HG03064 (cell line): ENCODE measurements around the gene CGNL1.
A peak's percentile ranks its signal among the peaks of the same experiment; 100 is the strongest.

Experiments
- ATAC-seq: cut with Tn5 transposase; IDR thresholded peaks from one replicate; pipeline ENCODE4 v1.9.1; 2021; ENCODE audit warnings: low read depth; ENCODE audit not compliant: unreplicated experiment

The CGNL1 gene

DNA sequence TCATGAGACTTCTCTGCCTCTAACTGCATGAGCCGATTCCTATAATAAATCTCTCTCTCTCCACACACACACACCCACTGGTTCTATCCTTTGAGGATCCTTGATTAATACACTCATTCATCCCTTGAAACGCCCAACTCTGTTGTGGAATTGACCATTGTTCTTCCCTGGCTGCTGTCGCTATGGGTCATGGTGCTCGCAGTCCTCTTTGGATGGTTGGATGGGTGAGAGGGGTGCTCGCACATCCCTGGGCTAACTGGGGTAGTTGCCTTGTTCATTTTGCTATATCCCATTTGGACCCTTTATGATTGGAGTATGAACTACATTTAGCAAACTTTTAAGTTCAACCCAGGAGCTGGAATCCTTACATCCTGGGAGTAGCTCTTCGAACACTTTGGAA lies 181.5 kb downstream of the CGNL1 start:
- ATAC-seq = no peak

DNA sequence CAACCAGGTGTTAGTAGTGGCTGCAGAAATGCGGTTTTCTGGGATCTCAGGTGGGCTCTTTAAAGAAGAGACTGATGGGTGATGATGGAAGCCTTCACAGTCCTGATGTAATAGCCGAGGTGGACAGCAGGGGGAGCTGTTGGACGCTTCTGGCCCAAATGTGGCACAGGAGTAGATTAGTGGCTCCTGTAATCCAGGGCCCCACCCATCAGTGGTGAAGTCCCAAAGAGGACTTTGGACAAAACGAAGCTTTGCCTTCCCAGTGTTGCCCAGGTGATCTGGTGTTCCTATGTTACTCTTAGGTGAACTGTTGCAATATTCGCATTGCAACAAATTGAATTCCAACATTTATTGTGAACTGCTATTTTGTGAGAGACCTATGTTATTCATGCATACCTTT lies 183.6 kb downstream of the CGNL1 start:
- ATAC-seq = no peak

DNA sequence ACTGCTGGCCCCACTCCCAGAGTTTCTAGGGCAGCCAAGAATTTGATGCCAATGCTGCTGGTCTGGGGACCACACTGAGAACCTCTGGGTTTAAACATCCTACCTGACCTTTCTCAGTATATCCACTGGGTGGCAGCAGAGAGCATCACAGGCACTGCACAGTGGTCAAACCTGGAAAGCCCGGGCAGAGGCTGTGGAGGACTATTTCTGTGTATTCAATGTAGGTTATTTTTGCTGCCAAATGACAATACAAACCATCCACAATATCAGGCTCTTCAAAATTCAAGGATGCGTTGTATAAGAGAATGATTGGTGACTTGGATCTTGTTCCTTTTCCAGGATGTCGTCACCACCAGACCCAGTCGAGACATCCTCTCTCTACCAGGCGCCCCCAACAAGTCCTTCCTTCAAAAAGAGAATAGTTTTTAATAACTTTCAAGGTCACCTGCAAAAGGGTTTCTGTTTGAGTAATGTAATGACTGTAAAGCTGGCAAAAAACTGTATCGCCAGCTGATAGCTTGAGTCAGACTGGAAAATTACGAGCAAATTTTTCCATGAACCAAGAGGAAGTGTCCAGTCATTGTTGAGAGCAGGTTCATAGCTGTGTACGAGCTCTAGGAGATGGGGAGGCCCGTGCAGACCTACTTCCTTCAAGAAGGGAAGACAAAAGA lies 184.9 kb downstream of the CGNL1 start:
- peak; percentile 70 for ATAC-seq

DNA sequence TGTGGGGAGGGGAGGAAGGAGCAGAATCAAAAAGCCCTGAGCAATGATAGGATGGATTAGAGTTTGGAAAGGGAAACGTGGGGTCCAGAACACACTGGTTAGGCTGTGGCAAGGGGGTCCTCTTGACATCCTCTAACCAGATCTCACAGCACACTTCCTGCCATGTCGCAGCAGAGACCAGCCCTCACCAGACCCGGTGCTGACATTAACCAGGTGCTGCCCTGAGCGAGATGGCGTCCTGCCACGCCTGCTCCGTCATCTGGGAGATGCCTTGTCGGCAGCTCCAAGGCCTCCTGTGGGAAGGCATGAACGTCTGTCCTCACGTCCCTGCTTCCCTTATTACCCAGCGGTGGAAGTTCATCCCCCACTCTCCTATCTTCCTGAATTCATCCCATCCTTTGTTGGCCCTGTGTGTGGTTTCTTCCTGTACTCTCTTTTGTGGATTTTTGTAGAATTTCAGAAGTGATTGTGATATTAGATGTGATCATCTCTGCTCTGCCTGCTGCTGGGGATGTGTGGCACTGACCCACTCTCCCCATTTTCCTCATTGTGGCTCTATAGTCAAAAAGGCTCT lies 186.0 kb downstream of the CGNL1 start:
- no peak for ATAC-seq

DNA sequence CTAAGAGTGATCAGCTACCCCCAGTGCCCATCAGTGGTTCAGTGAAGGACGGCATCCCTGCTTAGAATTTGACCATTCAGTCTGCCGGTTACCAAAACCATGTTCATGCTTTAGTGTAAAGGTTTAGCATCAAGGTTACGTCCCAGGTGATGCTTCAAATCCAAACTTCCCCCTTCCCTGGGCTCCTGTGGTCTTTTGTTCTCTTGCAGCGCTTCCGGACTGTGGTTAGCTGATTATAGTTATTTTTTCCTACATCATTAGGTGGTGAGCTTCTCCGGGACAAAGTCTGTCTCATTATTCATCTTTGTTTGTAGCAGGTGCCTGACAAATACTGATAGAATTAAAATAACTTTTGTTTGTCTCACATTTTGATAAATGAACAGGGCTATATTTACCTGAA lies 187.1 kb downstream of the CGNL1 start:
- no peak for ATAC-seq

DNA sequence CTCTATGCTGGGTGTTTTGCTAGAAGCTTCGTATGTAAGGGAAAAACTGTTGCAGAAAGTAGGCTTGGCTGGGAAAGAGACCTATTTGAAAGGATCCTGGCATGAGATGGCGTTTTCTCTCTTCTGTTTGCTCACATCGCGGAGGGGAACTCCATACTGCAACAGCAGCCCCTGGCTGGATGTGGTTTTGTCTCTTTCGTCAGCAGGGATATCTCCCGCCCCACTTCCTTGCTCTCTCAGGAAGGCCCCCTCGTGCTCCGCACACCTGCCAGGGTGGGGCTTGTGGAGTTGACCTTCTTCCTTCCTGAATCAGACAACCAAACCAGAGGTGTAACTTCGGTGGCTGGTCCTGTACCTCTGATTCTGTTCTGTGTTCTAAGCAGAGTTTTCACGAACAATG lies 189.0 kb downstream of the CGNL1 start:
- no peak for ATAC-seq

DNA sequence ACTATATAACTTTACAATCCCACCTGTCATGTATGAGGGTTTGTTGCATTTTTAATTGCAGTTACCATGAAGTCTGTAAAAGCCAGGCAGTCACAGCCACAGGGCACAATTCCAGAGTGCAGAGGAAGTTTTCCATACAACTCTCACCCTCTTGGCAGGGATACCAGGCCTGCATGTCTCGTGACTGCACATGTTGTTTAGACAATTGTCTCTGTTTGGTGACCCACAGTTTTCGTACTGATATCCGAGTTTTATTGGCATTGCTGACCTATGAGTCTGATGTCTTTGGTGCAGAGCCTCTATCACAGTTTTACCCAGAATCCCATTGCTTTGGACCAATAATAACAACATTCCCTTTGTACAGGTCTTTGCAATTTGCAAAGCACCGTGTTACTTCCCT lies 190.5 kb downstream of the CGNL1 start:
- ATAC-seq = no peak

DNA sequence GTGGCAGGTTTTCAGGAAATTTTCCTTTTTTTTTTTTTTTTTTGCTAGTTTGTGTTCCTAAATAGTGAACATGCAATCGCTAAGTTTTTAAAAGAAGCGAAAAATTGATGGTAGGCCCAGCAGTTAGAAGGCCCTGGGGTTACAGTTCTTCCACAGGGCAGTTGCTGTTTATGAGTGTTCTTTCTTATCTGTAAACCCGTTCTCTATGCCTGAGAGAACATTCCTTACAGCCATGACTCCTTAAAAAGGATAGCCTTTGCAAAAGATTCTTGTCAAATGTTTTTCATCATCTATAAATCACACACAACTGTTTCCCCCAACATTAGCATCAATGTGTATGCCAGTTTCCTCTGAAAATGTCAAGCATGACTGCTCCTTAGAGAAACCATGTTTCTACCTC lies 191.6 kb downstream of the CGNL1 start:
- ATAC-seq = no peak

DNA sequence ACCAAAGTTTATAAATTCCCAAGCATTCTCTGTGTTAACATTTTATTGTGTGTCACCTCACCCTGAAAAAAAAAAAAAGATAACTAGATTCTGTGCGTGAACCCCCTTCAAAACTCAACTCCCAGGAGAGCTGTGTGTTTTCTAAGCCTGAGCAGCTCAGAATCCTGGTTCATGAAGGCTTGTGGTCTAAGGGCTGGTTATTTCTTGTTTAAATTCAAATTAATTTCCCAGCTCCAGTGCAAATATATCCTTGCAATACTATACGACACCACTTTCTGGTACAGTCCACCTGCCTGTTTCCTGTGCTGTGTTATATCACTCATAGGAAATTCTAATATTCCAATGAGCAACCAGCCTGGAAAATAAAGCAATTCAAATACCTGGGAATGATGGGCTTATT lies 192.0 kb downstream of the CGNL1 start:
- no peak for ATAC-seq

DNA sequence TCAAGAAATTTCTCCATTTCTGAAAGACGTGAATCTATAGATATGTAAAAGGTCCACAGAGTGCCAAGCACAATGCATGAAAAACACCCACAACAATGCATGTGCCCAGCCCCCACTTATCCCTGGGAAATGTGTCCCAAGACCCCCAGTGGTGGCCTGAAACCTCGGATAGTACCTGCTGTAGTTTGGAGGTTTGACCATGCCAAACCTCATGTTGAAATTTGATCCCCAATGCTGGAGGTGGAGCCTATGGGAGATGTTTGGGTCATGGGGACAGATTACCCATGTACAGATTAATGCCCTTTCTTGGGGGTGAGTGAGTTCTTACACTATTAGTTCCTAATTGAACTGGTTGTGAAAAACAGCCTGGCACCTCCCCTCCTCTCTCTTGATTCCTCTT lies 194.0 kb downstream of the CGNL1 start:
- ATAC-seq = no peak

DNA sequence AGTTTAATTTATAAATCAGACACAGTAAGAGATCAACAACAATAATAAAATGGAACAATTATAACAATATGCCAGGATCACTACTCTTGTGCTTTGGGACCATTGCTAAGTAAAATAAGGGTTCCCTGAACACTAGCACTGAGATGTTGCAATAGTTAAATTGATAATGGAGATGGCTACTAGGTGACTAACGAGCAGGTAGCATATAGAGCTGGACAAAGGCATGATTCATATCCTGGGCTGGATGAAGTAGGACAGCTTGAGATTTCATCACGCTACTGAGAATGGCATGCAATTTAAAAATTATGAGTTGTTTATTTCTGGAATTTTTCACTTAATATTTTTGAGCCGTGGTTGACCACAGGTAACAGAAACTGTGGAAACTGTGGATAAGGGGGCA lies 194.7 kb downstream of the CGNL1 start:
- ATAC-seq = no peak

DNA sequence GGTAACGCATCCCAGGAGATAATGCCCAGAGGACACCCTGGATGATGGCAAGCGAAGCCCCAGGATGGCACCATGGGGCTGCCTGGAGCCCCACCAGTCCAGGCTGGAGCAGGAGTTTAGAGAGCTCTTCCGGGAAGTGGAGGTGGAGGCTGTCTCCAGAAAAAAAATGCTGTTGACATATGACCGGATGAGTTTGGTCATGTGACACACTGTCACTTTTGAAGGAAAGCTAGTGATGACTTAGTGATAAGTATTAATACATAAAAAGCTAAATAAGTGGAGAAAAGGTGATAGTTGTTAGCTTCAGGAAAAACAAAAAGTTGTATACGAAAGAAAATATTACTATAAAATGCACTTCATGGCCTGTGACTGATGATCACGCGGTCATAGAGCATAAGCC lies 195.4 kb downstream of the CGNL1 start:
- no peak for ATAC-seq

DNA sequence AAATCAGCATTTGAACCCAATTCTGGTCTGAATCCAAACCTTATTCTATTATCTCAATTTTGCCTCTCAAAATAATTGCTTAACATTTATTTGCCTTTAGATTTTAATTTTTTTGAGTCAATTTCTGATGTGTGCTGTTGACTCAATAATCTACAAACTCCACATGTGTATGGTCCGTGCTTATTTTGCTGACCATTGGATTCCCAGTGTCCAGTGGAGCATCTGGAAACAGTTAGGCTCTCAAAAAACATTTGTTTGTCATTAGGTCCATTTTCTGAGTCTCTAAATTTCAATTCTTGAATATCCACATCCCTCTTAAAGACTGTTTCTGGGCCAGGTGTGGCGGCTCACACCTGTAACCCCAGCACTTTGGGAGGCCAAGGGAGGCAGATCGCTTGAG lies 196.2 kb downstream of the CGNL1 start:
- no peak for ATAC-seq

DNA sequence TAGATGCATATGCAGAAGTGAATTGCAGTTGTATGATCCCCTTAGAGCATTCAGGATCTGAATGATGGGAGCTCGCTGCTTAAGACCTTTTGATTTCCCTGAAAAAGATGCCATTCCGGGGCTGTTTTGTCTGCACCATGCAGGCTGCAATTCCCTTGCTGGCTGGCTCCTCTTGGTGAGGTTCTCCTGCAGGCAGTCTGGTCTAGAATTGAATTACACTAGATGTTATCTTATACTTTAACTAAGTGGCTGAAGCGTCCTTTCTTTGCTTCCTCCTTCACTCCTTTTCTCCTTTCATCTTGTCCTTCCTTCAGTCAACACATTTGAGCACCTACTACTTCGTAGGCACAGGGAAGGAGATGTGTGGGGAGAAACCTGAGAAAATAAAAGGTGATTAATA lies 196.8 kb downstream of the CGNL1 start:
- ATAC-seq = no peak

DNA sequence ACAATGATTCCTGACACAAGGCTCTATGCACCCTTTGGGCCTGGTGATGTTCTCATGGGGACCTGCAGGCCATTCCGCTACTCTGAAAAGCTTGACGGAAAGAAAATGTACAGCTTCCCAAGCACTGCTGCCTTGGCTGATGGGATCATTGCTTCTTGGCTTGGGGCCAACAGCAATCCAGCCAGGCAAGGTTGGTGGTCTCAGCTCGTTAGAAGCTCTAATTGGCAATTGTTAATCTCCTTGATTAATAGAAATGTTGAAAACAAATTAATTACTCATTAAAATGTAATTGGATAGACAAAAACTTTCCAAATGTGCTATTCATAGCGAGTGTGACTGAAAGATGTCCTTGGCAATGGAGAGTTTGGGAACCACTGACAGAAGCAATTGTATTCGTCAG lies 199.1 kb downstream of the CGNL1 start:
- ATAC-seq = no peak

DNA sequence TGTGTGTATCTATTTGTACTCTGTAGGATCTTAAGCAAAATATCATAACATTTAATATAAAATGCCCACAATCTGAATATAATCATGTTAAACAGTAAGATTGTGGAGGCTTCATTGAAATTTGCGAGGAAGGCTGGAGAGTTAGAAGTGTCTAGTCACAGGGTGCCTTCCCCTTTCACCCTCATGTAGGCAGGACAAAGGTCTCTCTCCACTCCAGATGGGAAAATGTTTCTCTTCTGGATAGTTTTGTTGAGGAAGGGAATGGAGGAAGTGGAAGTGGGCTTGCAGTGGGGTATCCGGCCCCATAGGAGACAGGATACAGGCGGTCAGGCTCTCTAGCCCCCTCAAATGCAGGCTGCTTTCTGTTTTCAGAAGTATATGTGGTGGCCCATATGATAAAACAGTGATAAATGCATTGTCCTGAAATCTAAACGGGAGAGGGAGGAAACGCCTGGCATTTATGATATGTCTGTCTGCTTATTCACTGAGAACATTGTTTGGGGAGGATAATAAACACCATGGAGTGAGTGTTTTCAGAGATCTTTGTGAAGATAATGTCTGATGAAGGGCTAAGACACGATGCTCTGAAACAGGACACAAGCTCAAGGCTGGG lies 202.1 kb downstream of the CGNL1 start:
- no peak for ATAC-seq

DNA sequence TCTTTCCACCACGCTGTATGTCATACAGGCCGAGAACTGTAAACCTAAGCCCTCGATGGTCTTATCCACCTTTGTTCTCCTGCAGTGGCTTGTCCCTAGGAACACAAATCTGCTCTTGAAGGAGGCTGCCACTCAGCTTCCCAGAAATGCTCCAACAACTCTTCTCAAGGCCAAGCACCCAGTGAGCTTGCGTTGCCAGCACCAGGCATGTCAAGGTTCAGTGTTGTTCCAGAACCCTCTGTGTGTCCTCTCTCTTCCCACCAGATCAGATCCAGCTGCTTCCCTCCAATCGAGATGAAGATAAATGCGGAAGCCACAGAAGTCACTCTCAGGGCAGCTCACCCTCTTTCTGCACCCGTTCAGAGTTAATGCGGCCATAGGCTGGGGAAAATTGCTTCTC lies 204.1 kb downstream of the CGNL1 start:
- no peak for ATAC-seq

DNA sequence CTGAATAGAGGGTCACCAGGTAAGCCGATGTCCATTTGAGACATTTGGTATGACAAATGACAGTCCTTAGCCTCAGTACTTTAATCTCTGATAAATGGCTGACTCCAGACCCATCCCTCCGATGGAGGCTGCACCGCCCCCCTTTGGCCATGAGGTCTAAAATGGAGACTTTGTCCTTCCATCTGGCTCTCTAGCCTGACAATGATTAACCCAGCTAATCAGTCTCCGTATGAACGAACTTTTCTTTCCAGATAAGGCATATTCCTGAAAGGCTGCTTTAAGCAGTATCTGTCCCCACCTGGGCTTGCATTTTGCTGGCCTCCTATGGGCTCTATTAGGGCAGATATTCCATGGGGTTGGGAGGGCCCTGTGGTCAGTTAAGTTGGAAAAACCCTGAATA lies 204.6 kb downstream of the CGNL1 start:
- no peak for ATAC-seq

DNA sequence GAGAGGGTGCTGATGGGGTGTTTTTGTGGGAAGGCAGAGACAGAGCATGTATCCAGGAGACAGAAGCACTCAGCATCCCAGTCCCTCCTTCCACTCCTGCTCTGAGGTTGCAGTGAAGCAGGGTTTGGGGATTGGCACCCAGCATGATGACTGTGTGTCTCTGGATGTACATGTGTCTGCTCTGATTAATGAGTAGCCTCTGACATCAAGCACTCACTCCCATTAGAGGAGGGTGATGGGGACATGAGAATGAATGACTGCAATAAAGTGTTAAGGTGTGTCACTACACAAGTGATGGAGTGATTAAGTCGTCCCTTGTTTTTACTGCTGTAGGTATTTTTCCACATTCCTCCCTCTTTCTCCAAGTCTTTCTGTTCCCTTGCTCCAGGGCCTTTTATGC lies 205.8 kb downstream of the CGNL1 start:
- ATAC-seq = no peak

DNA sequence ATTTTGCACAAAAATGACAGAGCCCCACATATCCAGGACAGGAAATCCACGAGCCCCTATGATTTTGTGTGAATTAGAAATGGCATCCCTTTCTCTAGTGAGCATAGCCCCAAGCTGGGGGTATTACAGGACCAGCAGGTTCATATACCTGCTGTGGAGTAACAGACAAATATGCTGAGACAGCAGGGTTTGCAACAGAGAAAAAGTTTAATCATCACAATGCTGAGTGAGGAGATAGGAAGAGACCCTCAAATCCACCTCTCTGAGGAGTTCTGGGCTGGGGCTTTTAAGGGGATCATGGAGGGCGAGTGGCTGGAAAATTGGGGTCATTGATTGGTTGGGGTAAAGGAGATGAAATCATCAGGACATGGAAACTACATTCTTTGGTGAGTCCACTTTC lies 207.0 kb downstream of the CGNL1 start:
- ATAC-seq = no peak

DNA sequence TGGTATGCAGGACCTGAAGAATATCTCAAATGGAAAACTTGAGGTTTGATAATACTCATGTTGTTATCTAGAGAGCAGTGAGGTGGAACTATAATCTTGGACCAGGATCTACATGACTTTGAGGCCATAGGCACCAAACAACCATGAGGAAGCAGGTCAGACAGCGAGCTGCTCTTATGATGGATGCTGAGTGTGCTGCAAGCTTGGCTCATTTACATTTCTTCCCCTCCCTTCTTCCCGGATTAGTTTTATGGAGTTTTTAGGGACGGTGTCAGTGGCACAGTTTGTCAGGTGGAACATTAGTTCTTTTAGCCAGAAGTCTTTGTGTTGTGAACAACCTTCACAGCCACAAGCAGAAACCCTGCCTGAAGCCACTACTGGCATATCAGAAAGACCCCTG lies 207.4 kb downstream of the CGNL1 start:
- ATAC-seq = no peak

DNA sequence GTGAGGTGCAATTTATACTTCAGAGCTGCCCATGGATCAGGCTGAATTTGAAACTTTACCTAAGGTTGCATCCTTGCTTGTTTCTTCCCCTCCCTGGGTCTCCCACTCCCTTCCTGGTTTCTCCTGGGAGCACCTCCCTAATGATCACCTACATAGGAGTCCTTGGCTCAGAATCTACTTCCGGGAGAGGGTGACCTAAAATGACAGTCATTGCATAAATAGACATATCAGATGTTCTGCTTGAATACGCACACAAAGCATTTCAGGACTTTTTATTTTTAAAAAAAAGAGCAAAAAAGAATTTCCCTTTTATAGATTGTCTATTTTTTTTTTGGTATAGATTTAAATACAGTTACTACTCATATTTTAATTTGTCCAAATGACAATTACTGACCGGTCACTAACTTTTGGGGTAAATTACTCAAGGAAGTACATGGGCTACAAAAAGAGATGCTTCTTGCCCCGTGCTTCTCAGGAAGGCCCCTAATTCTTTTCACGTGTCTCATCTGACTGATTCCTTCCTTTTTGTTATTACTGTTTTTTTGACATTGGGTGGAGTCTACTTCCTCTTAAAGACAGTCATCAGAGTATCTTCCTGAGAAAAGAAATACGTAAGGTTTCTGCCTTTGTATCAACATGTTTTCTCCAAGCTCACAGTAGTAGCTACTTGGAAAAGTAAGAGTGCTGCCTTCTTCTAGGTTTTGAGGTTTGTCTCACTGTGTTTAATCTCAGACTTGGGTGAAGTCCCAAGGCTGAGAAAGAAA lies 210.5 kb downstream of the CGNL1 start:
- ATAC-seq = no peak
